ENCODE results near the gene EXOC3L1. TPM values are rescaled to one million over a fixed set of nuclear protein-coding genes. Genes with fewer than 3 reads are reported as not detected.

Gene EXOC3L1
- total and polyA plus RNA-seq, 2 donors (not counting 1 experiment from before 2014, with no cell fraction given), result 0.09 to 0.33 TPM

DNA sequence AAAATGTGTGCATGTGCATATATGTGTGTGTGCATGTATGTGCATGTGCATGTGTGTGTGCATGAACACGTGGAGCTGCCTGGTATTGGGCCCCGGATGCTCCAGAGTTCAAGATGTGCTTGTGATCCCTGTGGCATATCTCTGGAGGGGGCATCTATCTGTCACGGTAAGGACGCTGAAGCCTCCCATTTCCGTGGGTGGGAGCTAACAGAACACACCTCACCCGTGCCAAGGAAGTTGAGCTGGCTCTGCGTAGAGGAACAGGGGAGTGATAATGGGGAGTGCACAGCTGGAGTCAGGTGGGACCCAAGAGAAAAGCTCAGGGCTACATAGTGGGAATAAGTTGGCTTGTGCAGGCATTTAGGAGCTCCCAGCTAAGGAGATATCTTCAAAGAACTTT lies 21.7 kb upstream of the EXOC3L1 start:
- H3K9me3 ChIP-seq (ENCODE audit: control insufficient read depth, insufficient read depth, low read depth, low read length), result no peaks in the 10 kb centered on the region
- H3K4me2 ChIP-seq (ENCODE audit: extremely low read depth, insufficient read depth, low read length), result no peak overlapping the region
- H3K4me3 ChIP-seq (replicated peaks in 1 of 4; ENCODE audit: control extremely low read depth in 1 of 4, insufficient read depth in 1 of 4, low read depth in 3 of 4, low read length in 4 of 4), result no peak overlapping the region
- TF ChIP-seq EZH2 (IDR thresholded peaks at IDR 0.05; ENCODE audit: low read length, missing control alignments), result no peak
- TF ChIP-seq, protein P1, sequence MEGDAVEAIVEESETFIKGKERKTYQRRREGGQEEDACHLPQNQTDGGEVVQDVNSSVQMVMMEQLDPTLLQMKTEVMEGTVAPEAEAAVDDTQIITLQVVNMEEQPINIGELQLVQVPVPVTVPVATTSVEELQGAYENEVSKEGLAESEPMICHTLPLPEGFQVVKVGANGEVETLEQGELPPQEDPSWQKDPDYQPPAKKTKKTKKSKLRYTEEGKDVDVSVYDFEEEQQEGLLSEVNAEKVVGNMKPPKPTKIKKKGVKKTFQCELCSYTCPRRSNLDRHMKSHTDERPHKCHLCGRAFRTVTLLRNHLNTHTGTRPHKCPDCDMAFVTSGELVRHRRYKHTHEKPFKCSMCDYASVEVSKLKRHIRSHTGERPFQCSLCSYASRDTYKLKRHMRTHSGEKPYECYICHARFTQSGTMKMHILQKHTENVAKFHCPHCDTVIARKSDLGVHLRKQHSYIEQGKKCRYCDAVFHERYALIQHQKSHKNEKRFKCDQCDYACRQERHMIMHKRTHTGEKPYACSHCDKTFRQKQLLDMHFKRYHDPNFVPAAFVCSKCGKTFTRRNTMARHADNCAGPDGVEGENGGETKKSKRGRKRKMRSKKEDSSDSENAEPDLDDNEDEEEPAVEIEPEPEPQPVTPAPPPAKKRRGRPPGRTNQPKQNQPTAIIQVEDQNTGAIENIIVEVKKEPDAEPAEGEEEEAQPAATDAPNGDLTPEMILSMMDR (conservative IDR thresholded peaks at IDR 0.05 in 1 of 2, IDR thresholded peaks at IDR 0.05 in 1 of 2; ENCODE audit: low read depth in 1 of 2, low read length in 2 of 2), result no peak
- no peaks in the 10 kb centered on the region for H3K27me3 ChIP-seq (ENCODE audit: control insufficient read depth, insufficient read depth, low read length)
- no peaks in the 10 kb centered on the region for H3K79me2 ChIP-seq (ENCODE audit: control insufficient read depth, insufficient read depth, low read length)
- H3K27ac ChIP-seq (ENCODE audit: insufficient read depth, low read length), result no peak overlapping the region
- H3K9ac ChIP-seq (ENCODE audit: insufficient read depth, low read length), result no peak overlapping the region
- H2AFZ ChIP-seq (ENCODE audit: low read length), result no peak overlapping the region
- H3K4me1 ChIP-seq (ENCODE audit: control insufficient read depth, extremely low read depth, insufficient read depth, low read length), result peaks cover 12% of the 10 kb centered on the region
- DNase-seq (ENCODE audit: low read depth in 2 of 2), result no peak
- H4K20me1 ChIP-seq (ENCODE audit: control insufficient read depth, extremely low read depth, insufficient read depth, low read length), result no peaks in the 10 kb centered on the region
- H3K36me3 ChIP-seq (ENCODE audit: control insufficient read depth, insufficient read depth, low read length), result no peaks in the 10 kb centered on the region

DNA sequence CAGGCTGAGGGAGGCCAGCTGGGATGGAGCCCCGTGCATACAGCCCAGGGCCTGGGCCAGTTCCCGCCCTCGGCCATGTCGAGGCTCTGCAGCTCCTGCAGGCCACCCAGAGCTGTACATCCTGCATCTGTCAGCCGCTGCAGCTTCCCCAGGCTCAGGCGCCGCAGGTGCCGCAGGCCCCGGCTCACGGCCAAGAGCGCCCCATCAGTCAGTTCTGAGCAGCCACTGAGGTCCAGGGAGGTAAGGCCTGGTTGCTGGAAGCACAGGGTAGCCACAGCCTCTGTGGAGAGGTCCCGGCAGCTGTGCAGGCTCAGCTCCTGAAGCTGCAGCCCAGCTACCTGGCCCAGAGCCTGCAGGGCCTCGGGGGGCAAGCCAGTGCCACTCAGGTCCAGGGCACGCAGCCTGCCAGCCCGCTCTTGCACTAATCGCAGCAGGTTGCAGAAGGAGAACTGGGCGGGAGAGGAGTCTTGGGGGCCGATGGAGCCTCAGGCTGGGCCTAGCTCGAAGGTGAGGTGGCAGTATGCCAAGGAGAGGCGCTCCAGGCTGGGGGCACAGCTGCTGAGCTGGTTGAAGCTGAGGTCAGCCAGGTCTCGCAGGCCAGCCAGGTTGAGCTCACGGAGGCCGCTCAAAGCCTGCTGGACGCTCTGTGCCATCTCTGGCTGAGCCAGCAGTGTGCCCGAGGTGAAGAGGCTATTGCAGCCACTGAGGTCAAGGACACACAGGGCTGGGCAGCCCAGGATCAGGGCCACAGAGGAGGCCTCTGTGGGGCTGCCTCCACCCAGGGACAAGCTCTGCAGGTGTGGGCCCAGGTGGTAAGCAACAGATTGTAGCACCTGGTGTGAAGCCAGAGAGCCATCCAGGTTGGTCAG lies 20.4 kb upstream of the EXOC3L1 start:
- no peak for TF ChIP-seq EZH2 (IDR thresholded peaks at IDR 0.05; ENCODE audit: low read length, missing control alignments)
- TF ChIP-seq, protein P1 (conservative IDR thresholded peaks at IDR 0.05 in 1 of 2, IDR thresholded peaks at IDR 0.05 in 1 of 2; ENCODE audit: low read depth in 1 of 2, low read length in 2 of 2), result no peak
- Histone ChIP-seq H3K4me1 (ENCODE audit: control insufficient read depth, extremely low read depth, insufficient read depth, low read length) (peaks cover 12% of the 10 kb centered on the region), H3K9ac (ENCODE audit: insufficient read depth, low read length) (no peak overlapping the region), H4K20me1 (ENCODE audit: control insufficient read depth, extremely low read depth, insufficient read depth, low read length) (no peaks in the 10 kb centered on the region), H3K4me2 (ENCODE audit: extremely low read depth, insufficient read depth, low read length) (no peak overlapping the region), H3K4me3 (replicated peaks in 1 of 4; ENCODE audit: control extremely low read depth in 1 of 4, insufficient read depth in 1 of 4, low read depth in 3 of 4, low read length in 4 of 4) (no peak overlapping the region), H3K36me3 (ENCODE audit: control insufficient read depth, insufficient read depth, low read length) (no peaks in the 10 kb centered on the region), H3K9me3 (ENCODE audit: control insufficient read depth, insufficient read depth, low read depth, low read length) (no peaks in the 10 kb centered on the region), H3K79me2 (ENCODE audit: control insufficient read depth, insufficient read depth, low read length) (no peaks in the 10 kb centered on the region), H2AFZ (ENCODE audit: low read length) (no peak overlapping the region), H3K27me3 (ENCODE audit: control insufficient read depth, insufficient read depth, low read length) (no peaks in the 10 kb centered on the region), H3K27ac (ENCODE audit: insufficient read depth, low read length) (no peak overlapping the region)
- no peak for DNase-seq (ENCODE audit: low read depth in 2 of 2)

DNA sequence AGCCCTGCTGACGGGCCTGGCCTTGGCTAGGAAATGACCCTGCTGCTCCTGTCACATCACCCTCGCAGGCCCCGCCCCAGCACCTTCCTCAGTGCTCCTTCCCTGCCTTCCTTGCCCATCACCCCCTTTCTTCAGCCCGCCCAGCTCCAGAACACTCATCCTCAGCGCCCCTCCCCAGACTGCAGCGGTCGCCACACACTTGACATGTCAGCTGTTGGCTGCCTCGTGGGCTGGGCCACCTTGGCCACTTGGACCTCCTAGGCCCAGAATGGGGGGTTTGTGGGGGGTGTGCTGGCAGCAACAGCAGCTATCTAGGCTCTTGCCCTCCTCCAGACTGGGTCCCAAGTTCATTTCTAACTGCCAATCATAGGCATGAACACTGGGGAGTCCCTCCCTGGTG lies 19.6 kb upstream of the EXOC3L1 start:
- no peaks in the 10 kb centered on the region for H4K20me1 ChIP-seq (ENCODE audit: control insufficient read depth, extremely low read depth, insufficient read depth, low read length)
- no peak overlapping the region for H3K9ac ChIP-seq (ENCODE audit: insufficient read depth, low read length)
- TF ChIP-seq EZH2 (IDR thresholded peaks at IDR 0.05; ENCODE audit: low read length, missing control alignments), result no peak
- TF ChIP-seq, protein P1 (conservative IDR thresholded peaks at IDR 0.05 in 1 of 2, IDR thresholded peaks at IDR 0.05 in 1 of 2; ENCODE audit: low read depth in 1 of 2, low read length in 2 of 2), result no peak
- no peaks in the 10 kb centered on the region for H3K9me3 ChIP-seq (ENCODE audit: control insufficient read depth, insufficient read depth, low read depth, low read length)
- H2AFZ ChIP-seq (ENCODE audit: low read length), result no peak overlapping the region
- H3K79me2 ChIP-seq (ENCODE audit: control insufficient read depth, insufficient read depth, low read length), result no peaks in the 10 kb centered on the region
- H3K27ac ChIP-seq (ENCODE audit: insufficient read depth, low read length), result no peak overlapping the region
- no peak for DNase-seq (ENCODE audit: low read depth in 2 of 2)
- peaks cover 12% of the 10 kb centered on the region for H3K4me1 ChIP-seq (ENCODE audit: control insufficient read depth, extremely low read depth, insufficient read depth, low read length)
- no peak overlapping the region for H3K4me3 ChIP-seq (replicated peaks in 1 of 4; ENCODE audit: control extremely low read depth in 1 of 4, insufficient read depth in 1 of 4, low read depth in 3 of 4, low read length in 4 of 4)
- no peak overlapping the region for H3K4me2 ChIP-seq (ENCODE audit: extremely low read depth, insufficient read depth, low read length)
- no peaks in the 10 kb centered on the region for H3K36me3 ChIP-seq (ENCODE audit: control insufficient read depth, insufficient read depth, low read length)
- no peaks in the 10 kb centered on the region for H3K27me3 ChIP-seq (ENCODE audit: control insufficient read depth, insufficient read depth, low read length)

Data from fibroblast of lung (primary cell).